ENCODE data around the gene PDZD8.

GRCh38 chr10:117355072-117355471, 20.2 kb downstream of the PDZD8 start:
- TF ChIP-seq, protein P1, sequence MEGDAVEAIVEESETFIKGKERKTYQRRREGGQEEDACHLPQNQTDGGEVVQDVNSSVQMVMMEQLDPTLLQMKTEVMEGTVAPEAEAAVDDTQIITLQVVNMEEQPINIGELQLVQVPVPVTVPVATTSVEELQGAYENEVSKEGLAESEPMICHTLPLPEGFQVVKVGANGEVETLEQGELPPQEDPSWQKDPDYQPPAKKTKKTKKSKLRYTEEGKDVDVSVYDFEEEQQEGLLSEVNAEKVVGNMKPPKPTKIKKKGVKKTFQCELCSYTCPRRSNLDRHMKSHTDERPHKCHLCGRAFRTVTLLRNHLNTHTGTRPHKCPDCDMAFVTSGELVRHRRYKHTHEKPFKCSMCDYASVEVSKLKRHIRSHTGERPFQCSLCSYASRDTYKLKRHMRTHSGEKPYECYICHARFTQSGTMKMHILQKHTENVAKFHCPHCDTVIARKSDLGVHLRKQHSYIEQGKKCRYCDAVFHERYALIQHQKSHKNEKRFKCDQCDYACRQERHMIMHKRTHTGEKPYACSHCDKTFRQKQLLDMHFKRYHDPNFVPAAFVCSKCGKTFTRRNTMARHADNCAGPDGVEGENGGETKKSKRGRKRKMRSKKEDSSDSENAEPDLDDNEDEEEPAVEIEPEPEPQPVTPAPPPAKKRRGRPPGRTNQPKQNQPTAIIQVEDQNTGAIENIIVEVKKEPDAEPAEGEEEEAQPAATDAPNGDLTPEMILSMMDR (optimal IDR thresholded peaks at IDR 0.05 in 1 of 3, IDR thresholded peaks at IDR 0.05 in 1 of 3, conservative IDR thresholded peaks at IDR 0.05 in 1 of 3; ENCODE audit: extremely low read depth in 1 of 3, insufficient read depth in 2 of 3, low read length in 3 of 3), result no peak
- no peak for TF ChIP-seq EZH2 (IDR thresholded peaks at IDR 0.05; ENCODE audit: low read length)
